Measurements from ENCODE around the gene DUS1L.

GRCh38 chr17:82036634-82037091 is 28.9 kb downstream of the DUS1L start:
- TF ChIP-seq CTCF (conservative IDR thresholded peaks at IDR 0.05; ENCODE audit: low read depth in 2 of 2) (no peak), POLR2AphosphoS5 (IDR thresholded peaks at IDR 0.05; ENCODE audit: low read depth) (no peak), ZNF331 (CRISPR knock-in tag; IDR thresholded peaks at IDR 0.05; ENCODE audit: low read depth) (no peak), REST (IDR thresholded peaks at IDR 0.05; ENCODE audit: unreplicated experiment) (no peak), EZH2 (IDR thresholded peaks at IDR 0.05; ENCODE audit: low read depth, unreplicated experiment) (no peak), EZH2phosphoT487 (IDR thresholded peaks at IDR 0.05; ENCODE audit: unreplicated experiment) (no peak), ETS1 (IDR thresholded peaks at IDR 0.05) (no peak), STAT1 (IDR thresholded peaks at IDR 0.05; ENCODE audit: unreplicated experiment) (no peak)

Data from GM23338 (cell line).